ENCODE measurements around the gene AUP1. TPM values are rescaled to one million over a fixed set of nuclear protein-coding genes. Genes with fewer than 3 reads are reported as not detected.

Gene AUP1
- total and polyA plus RNA-seq, 10 of the 15 experiments (the other 5 are each of a cell fraction or from before 2014, with no cell fraction given) = 39.1 to 215 (median 138) TPM

DNA sequence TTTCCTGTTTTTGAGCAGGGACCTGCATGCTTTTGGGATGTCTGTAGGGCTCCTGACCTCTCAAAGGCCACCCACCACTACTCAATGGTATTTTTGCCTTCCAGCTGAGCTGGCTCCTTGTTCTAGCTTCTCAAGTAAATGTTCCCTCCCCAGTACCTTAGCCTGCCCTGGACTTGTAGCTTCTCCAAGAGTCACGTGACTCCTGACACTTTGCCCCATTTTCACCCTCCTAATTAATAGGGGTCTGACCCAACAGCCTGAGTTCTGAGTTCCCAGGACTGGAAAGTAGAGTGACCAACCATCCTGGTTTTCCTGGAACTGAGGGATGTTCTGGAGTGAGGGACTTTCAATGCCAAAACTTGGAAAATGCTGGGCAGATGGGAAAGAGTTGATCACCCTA, 34.1 kb downstream of the AUP1 start:
- in situ Hi-C loops (cut with MboI) (no loop called here), intact Hi-C loops (cut with micrococcal nuclease; ENCODE audit: unreplicated experiment) (no loop called here)
- CTCF ChIA-PET = interaction anchor here (0.6 to 19.4 kb wide), 4 partner anchors 12 to 234 kb away, joined by 3 to 280 read pairs (median 3); partner anchors contain the start of genes CCDC142, PCGF1 and TTC31
- Histone ChIP-seq H3K27ac (ENCODE audit: control insufficient read depth, insufficient read depth) (no peak overlapping the region), H3K27me3 (replicated peaks in 1 of 2; ENCODE audit: control insufficient read depth in 2 of 2, insufficient read depth in 2 of 2, low read length in 1 of 2) (peaks cover 11 to 16% of the 10 kb centered on the region in 2 experiments; a peak in 3 of 4 replicates), H4K20me1 (ENCODE audit: control insufficient read depth, insufficient read depth) (no peaks in the 10 kb centered on the region), H3K36me3 (ENCODE audit: control insufficient read depth in 2 of 2, insufficient read depth in 2 of 2, low read length in 1 of 2) (peaks cover 12 to 13% of the 10 kb centered on the region in 2 experiments; a peak in 3 of 4 replicates), H3K9me3 (replicated peaks; ENCODE audit: control insufficient read depth, insufficient read depth, low read length) (no peaks in the 10 kb centered on the region), H3K9ac (ENCODE audit: control insufficient read depth, insufficient read depth, low read length) (no peak overlapping the region), H3K79me2 (ENCODE audit: control insufficient read depth, insufficient read depth, low read length) (no peaks in the 10 kb centered on the region), H3K4me2 (ENCODE audit: control insufficient read depth, insufficient read depth) (no peak overlapping the region), H3K4me1 (ENCODE audit: control insufficient read depth, insufficient read depth, low read length) (peaks cover 6% of the 10 kb centered on the region; the same call in 1 of the 2 replicates), H2AFZ (ENCODE audit: control insufficient read depth, low read depth, low read length) (no peak overlapping the region), H3K4me3 (no peak overlapping the region)
- DNase-seq (ENCODE audit: low read depth, low spot score) = no peak
- TF ChIP-seq E4F1 (IDR thresholded peaks at IDR 0.05; ENCODE audit: borderline replicate concordance, partially characterized antibody) (no peak), RUNX3 (IDR thresholded peaks at IDR 0.05; ENCODE audit: low read length) (no peak), EZH2 (IDR thresholded peaks at IDR 0.05; ENCODE audit: borderline replicate concordance, control insufficient read depth, low read depth, low read length) (no peak), SPI1 (IDR thresholded peaks at IDR 0.05; ENCODE audit: borderline replicate concordance, insufficient read depth, low read depth, low read length) (no peak), CHD1 (IDR thresholded peaks at IDR 0.05; ENCODE audit: low read depth, low read length) (no peak)
- no peak for ATAC-seq
- SMC1A ChIA-PET (ENCODE audit: uncharacterized antibody, unreplicated experiment) = interaction anchor here (1.0 kb wide), 1 partner anchor 37 kb away, joined by 3 read pairs; no protein-coding TSS in a partner anchor
- POLR2A ChIA-PET = no interaction called here
- RAD21 ChIA-PET (ENCODE audit: unreplicated experiment) = no interaction called here
- 100% methylated on average over 1 of the region's 1 CpG for WGBS (ENCODE audit: insufficient coverage, insufficient replicate concordance, low lambda C conversion rate, missing lambda C conversion rate)
- FAIRE-seq = no peak
- BruUV-seq (replicated peaks) = no TSS peak

Data from GM12878 (cell line).